Loucy (cell line): ENCODE measurements around the gene IVNS1ABP.
A peak's percentile ranks its signal among the peaks of the same experiment; 100 is the strongest.

ENCODE experiments used
- H2AFZ ChIP-seq: fragments of 200-600 bp; sonication (generic); 2 replicates; pipeline ENCODE4 v1.6.0; 2016; ENCODE audit warnings: antibody characterized with exemption, mild to moderate bottlenecking, low read length, moderate library complexity
- H3F3A ChIP-seq: fragments of 200-600 bp; 2 replicates; pipeline ENCODE4 v1.6.0; 2016; ENCODE audit warnings: antibody characterized with exemption, low read depth, mild to moderate bottlenecking
- H3K27me3 ChIP-seq: fragments of 200-600 bp; sonication (generic); 2 replicates; pipeline ENCODE4 v1.6.1; 2014; ENCODE audit warnings: low read length, mild to moderate bottlenecking; ENCODE audit not compliant: insufficient read depth, poor library complexity, severe bottlenecking
- H3K36me3 ChIP-seq: fragments of 200-600 bp; sonication (generic); 2 replicates; pipeline ENCODE4 v1.6.1; 2016; ENCODE audit warnings: low read length; ENCODE audit not compliant: insufficient read depth
- H3K4me1 ChIP-seq: fragments of 200-600 bp; sonication (generic); 2 replicates; pipeline ENCODE4 v1.5.1; 2014; ENCODE audit warnings: low read length, mild to moderate bottlenecking; ENCODE audit not compliant: insufficient read depth, poor library complexity, severe bottlenecking
- H3K4me2 ChIP-seq: fragments of 200-600 bp; sonication (generic); 2 replicates; pipeline ENCODE4 v1.6.0; 2014; ENCODE audit warnings: antibody characterized with exemption, low read length, low read depth, mild to moderate bottlenecking; ENCODE audit not compliant: poor library complexity, severe bottlenecking
- H3K4me3 ChIP-seq: fragments of 200-600 bp; sonication (generic); 2 replicates; pipeline ENCODE4 v1.5.1; 2014; ENCODE audit warnings: low read length, mild to moderate bottlenecking, mixed read lengths; ENCODE audit not compliant: poor library complexity, severe bottlenecking
- H3K79me2 ChIP-seq: fragments of 200-600 bp; sonication (generic); 2 replicates; pipeline ENCODE4 v1.6.1; 2014; ENCODE audit warnings: low read length; ENCODE audit not compliant: insufficient read depth
- H3K9ac ChIP-seq: fragments of 200-600 bp; sonication (generic); 2 replicates; pipeline ENCODE4 v1.6.0; 2014; ENCODE audit warnings: mild to moderate bottlenecking, low read depth, low read length, moderate library complexity; ENCODE audit not compliant: poor library complexity, severe bottlenecking
- H3K9me2 ChIP-seq: fragments of 200-600 bp; sonication (generic); replicated peaks from 2 replicates; pipeline ENCODE4 v1.6.1; 2016; ENCODE audit warnings: low read depth, low read length, mixed read lengths
- H3K9me3 ChIP-seq: fragments of 200-600 bp; sonication (generic); 2 replicates; pipeline ENCODE4 v1.6.1; 2014; ENCODE audit warnings: mild to moderate bottlenecking, antibody characterized with exemption, low read length, low read depth; ENCODE audit not compliant: insufficient read depth
- H4K20me1 ChIP-seq: fragments of 200-600 bp; sonication (generic); 2 replicates; pipeline ENCODE4 v1.6.0; 2014; ENCODE audit warnings: antibody characterized with exemption, low read length, mild to moderate bottlenecking; ENCODE audit not compliant: insufficient read depth, poor library complexity, severe bottlenecking
- CTCF ChIP-seq: fragments of 200-600 bp; sonication (generic); conservative IDR thresholded peaks from 2 replicates; pipeline ENCODE4 v1.5.1; 2014; ENCODE audit warnings: mild to moderate bottlenecking, antibody characterized with exemption, low read length
- EZH2phosphoT487 ChIP-seq: fragments of 200-600 bp; IDR thresholded peaks from 2 replicates; pipeline ENCODE4 v1.6.1; 2018; ENCODE audit warnings: antibody characterized with exemption, mild to moderate bottlenecking, moderate library complexity, borderline replicate concordance

The IVNS1ABP gene

DNA sequence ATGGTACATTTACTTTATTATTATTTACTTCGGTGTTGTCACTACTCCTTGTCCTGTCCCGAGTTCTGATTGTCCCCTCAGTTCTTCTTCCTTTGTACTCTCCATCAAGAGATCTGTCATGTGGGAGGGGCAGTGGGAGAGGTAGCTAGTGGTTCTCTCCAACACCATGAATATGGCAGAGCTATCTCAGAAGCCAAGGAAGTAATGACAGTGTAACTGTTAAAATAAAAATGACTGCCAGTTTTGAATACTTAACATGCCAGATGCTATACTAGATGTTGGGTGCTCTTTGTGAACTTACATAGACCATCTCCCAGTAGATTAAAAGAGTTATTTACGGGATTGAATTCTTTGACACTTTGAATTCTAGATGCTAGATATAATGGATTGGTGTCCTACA is 28.6 kb downstream of the IVNS1ABP start:
- TF ChIP-seq EZH2phosphoT487: no peak
- no peak for TF ChIP-seq CTCF
- Histone ChIP-seq H3K9me2 (no peaks in the 10 kb centered on the region), H3K4me3 (no peak overlapping the region), H4K20me1 (no peaks in the 10 kb centered on the region), H3K4me2 (no peak overlapping the region), H3K36me3 (peaks cover 4% of the 10 kb centered on the region; the same call in 1 of the 2 replicates), H3K4me1 (peaks cover 12% of the 10 kb centered on the region), H3K27me3 (no peaks in the 10 kb centered on the region), H3K9ac (no peak overlapping the region), H3K9me3 (no peaks in the 10 kb centered on the region), H3F3A (no peaks in the 10 kb centered on the region), H3K79me2 (no peaks in the 10 kb centered on the region), H2AFZ (no peak overlapping the region)

DNA sequence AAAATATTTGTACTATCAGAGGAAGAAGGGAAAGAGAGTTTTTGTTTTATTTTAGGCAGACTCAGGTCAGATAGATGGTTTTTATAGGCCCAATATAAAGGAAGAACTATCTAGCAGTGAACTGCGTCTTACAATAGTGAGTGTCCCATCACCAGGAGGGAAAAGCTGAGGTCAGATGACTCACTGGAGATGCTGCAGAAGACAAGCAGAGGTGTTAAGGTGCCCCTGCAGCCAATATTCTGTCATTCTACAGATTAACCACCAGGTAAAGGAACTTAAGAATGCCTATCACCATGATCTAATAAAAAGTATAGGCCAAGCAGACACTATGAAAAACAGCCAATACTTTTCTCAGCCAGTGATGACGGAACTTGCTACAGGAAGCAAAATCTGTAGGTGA is 29.6 kb downstream of the IVNS1ABP start:
- Histone ChIP-seq H3K4me3 (no peak overlapping the region), H3K9me3 (no peaks in the 10 kb centered on the region), H3K4me1 (peaks cover 12% of the 10 kb centered on the region), H3K27me3 (no peaks in the 10 kb centered on the region), H3K4me2 (no peak overlapping the region), H4K20me1 (no peaks in the 10 kb centered on the region), H3K36me3 (no peaks in the 10 kb centered on the region), H3K9ac (no peak overlapping the region), H2AFZ (no peak overlapping the region), H3K79me2 (no peaks in the 10 kb centered on the region), H3F3A (no peaks in the 10 kb centered on the region), H3K9me2 (no peaks in the 10 kb centered on the region)
- TF ChIP-seq CTCF (no peak), EZH2phosphoT487 (no peak)

DNA sequence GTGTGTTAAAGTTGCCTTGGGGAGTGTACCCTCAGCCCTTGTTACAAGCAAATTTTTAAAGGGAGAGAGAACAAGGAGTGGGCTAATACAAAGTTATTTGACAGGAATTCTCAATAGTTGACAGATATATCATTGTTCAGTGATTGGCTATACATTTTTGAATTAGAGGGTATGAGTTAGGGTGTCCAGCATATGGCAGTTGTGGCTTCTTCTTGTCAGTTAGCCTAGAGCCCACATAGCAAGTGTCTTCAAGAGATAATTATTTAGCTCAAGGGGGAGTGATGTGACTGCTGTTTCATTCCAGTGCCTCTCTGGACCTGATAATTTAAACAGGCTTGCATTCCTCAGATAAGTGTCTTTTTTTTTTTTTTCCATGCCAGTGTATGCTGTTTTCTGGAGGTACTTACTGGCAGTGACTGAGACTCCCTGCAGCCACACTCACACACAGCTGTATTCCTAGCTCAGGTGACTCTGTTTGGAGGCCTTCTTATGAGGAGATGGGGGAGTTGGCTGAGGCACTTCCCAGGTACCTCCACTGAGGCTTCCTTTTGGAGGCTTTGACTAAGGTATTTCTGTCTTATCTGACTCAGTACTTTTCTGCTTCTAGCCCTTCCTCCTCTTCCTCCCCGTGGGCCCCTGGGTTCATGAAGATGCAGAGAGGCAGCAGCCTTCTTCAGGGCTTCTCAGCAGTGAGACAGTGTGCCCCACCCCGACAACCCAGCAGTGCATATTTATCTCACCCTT is 32.3 kb downstream of the IVNS1ABP start:
- H3K79me2 ChIP-seq: no peaks in the 10 kb centered on the region
- 0 out of 2 replicates have a peak, but pooled peaks cover 2% of the 10 kb centered on the region for H3F3A ChIP-seq
- H3K9me3 ChIP-seq: no peaks in the 10 kb centered on the region
- H3K4me3 ChIP-seq: no peak overlapping the region
- no peak overlapping the region for H3K9ac ChIP-seq
- no peaks in the 10 kb centered on the region for H3K36me3 ChIP-seq
- H2AFZ ChIP-seq: no peak overlapping the region
- H4K20me1 ChIP-seq: no peaks in the 10 kb centered on the region
- peaks cover 32% of the 10 kb centered on the region for H3K4me1 ChIP-seq
- H3K27me3 ChIP-seq: no peaks in the 10 kb centered on the region
- peak overlapping the region; percentile 24 for H3K4me2 ChIP-seq
- TF ChIP-seq EZH2phosphoT487 (no peak), CTCF (no peak)
- no peaks in the 10 kb centered on the region for H3K9me2 ChIP-seq
